Left ventricle myocardium inferior (tissue), 1 donor: ENCODE measurements around the gene ARL8A. TPM values are rescaled to one million over a fixed set of nuclear protein-coding genes. Genes with fewer than 3 reads are reported as not detected.
"Not testable (repeated sequence)": the region's sequence is repeated elsewhere in the genome, so short reads cannot be mapped to it uniquely, and the experiment has no call there.

ENCODE experiments used
- DNase-seq: peaks from one replicate; pipeline ENCODE4 v3.0.0-alpha.2; 2020
- H3K27ac ChIP-seq: fragments of 200-600 bp; replicated peaks from 2 replicates; pipeline ENCODE4 v1.8.0; 2021
- H3K27me3 ChIP-seq: fragments of 200-600 bp; 2 replicates; pipeline ENCODE4 v1.8.0; 2021; ENCODE audit warnings: low read depth
- H3K36me3 ChIP-seq: fragments of 200-600 bp; 2 replicates; pipeline ENCODE4 v1.8.0; 2021
- H3K4me1 ChIP-seq: fragments of 200-600 bp; 2 replicates; pipeline ENCODE4 v1.8.0; 2021
- H3K4me3 ChIP-seq: fragments of 200-600 bp; 2 replicates; pipeline ENCODE4 v1.8.0; 2021; ENCODE audit warnings: mild to moderate bottlenecking, moderate library complexity
- H3K9me3 ChIP-seq: fragments of 200-600 bp; replicated peaks from 2 replicates; pipeline ENCODE4 v1.8.0; 2021
- CTCF ChIP-seq: fragments of 200-600 bp; IDR thresholded peaks from 2 replicates; pipeline ENCODE4 v1.8.0; 2021; ENCODE audit warnings: antibody characterized with exemption, mild to moderate bottlenecking, borderline replicate concordance
- intact Hi-C: fragments of 100-400 bp; cut with micrococcal nuclease; formaldehyde crosslinking; loops from one replicate; pipeline ENCODE4 v1.11.0; 2022
- long read RNA-seq: library from polyadenylated mRNA; unstranded; transcript quantifications from one replicate; pipeline ENCODE4 v2.0.0, GENCODE V29; 2021
- total RNA-seq: library from RNA; stranded (reverse); fragmentation: NEBNext Ultra II Directional; extraction: Animal tissue kit (Norgen Biotek cat#: 25700); gene quantifications from one replicate; pipeline ENCODE4 v1.2.1, GENCODE V29; 2021
- donor health status: DM: no; HTN: yes; CAD: no; lungs with severe emphysema.

The ARL8A gene
- total RNA-seq: 64.7 TPM
- long read RNA-seq, transcript ARL8A-201 (7 exons, 1,793 nt): major isoform, 74 of 83 reads
- long read RNA-seq, partial matches to known transcripts: 1 of 83 reads
- long read RNA-seq, other reads (novel, unspliced or antisense): 8 of 83 reads

GRCh38 chr1:202144402-202145067 is at the start of gene ARL8A:
Gene ARL8A, minus strand, starts transcription at chr1:202144737. Its CDS starts 165 bp downstream, at chr1:202144572.
- Histone ChIP-seq H3K36me3 (no peaks in the 10 kb centered on the region), H3K27ac (peak within 1 kb of the TSS; percentile 95), H3K27me3 (no peaks in the 10 kb centered on the region), H3K9me3 (no peaks in the 10 kb centered on the region), H3K4me1 (peaks cover 46% of the 10 kb centered on the region), H3K4me3 (peak within 1 kb of the TSS; percentile 95)
- intact Hi-C loops: no loop called here
- peak; percentile 82 for DNase-seq
- no peak for TF ChIP-seq CTCF

DNA sequence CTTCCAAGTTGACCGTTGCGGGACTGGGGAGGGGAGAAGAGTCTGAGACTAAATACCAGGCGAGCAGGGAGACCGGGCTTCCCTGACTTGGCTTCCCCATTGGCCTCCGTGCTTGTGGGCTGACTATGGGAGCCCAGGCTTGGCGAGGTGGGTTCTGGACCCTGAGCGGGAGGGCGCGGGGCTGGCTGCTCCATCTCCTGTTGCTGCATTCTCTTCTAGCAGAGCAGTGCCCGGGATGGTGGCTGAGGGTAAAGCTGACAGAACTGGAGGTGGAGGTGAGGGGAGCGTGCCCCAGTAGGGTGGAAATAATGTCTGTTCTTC is 49.8 kb upstream of the ARL8A start:
- Histone ChIP-seq H3K4me1 (peaks cover 20% of the 10 kb centered on the region), H3K36me3 (no peaks in the 10 kb centered on the region), H3K4me3 (peak overlapping the region; percentile 54), H3K27me3 (peaks cover 42% of the 10 kb centered on the region), H3K27ac (no peak overlapping the region), H3K9me3 (no peaks in the 10 kb centered on the region)
- intact Hi-C loops: no loop called here
- no peak for DNase-seq
- no peak for TF ChIP-seq CTCF

DNA sequence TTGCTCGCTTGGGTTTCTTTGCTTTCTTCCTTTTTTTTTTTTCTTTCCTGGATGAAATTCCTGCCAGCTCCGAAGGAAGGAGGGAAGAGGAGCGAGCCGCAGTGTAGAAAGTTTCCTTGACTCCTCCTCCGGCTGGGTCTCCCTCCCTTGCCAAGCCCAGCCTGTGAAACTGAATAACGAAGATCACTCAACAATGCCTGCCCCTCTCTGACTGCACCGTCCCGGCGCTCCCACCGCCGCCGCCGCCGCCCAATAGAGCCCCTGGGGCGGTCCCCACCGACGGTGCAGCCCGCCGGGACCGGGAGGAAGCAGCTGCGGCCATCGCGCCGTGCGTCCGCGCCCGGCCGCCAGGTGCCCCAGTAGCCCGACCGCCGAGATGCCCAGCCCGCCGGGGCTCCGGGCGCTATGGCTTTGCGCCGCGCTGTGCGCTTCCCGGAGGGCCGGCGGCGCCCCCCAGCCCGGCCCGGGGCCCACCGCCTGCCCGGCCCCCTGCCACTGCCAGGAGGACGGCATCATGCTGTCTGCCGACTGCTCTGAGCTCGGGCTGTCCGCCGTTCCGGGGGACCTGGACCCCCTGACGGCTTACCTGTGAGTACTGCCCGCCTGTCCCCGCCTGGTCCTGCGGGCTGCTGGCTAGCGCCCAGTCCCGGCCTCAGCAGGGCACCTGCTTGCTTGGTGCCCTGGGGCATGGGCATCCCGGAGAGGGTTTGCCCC is 49.2 kb upstream of the ARL8A start, which contains the start of gene LGR6:
Gene LGR6 (plus strand): TSS at position 186 of the 714 bp plus-strand sequence. CDS start 191 bp downstream, at position 377.
- no peak within 1 kb of the TSS for H3K27ac ChIP-seq
- intact Hi-C loops: no loop called here

DNA sequence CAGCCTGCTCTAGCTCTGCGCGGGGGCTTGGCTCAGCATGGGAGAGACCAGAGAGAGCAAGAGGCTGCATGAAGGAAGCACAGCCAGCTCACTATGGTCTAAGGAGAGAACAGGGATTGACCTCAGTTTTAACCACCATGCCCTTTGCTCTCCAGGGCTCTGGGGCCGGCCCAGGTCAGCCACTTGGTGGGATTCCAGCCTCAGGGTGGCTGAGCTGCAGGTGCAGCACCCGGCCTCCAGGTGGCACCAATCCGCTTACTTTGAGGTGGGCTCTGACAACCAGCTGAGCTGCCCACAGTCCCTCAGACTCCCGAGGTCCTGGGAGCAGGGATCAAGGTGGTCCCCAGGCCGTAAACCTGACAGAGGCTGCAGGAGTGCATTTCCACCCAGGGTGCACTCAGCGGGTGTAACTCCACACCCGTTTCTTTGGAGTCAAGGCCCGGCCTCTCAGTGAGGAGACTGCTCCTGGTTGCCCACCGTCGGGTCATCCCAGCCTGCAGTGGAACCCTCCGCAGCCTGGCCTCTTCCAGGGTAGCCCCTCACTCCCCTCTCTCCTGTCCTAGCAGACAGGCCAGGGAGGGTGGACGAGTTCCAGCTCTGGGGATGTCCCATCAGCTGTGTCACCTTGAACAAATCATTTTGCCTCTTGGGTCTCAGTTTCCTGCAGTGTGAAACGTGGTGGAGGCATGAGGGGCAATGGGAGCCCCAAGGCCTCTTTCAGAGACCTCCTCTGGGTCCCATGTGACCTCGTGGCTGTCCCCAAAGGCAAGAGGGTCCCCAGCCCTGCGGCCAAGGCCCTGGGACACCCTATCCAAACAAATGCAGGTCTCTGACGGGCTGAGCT is 48.5 kb upstream of the ARL8A start:
- intact Hi-C loops: no loop called here
- Histone ChIP-seq H3K27me3 (peaks cover 47% of the 10 kb centered on the region), H3K36me3 (no peaks in the 10 kb centered on the region), H3K9me3 (no peaks in the 10 kb centered on the region), H3K4me3 (peak overlapping the region; percentile 54), H3K4me1 (peaks cover 16% of the 10 kb centered on the region), H3K27ac (no peak overlapping the region)
- TF ChIP-seq CTCF: peak; percentile 89
- peak; percentile 50 for DNase-seq

More for the DNA sequence above, 49.2 kb upstream of the ARL8A start, which contains the start of gene LGR6:
- peaks cover 16% of the 10 kb centered on the region for H3K4me1 ChIP-seq
- no peaks in the 10 kb centered on the region for H3K36me3 ChIP-seq
- H3K9me3 ChIP-seq: no peaks in the 10 kb centered on the region
- H3K4me3 ChIP-seq: peak within 1 kb of the TSS; percentile 54
- TF ChIP-seq CTCF: peak; percentile 36
- peaks cover 43% of the 10 kb centered on the region for H3K27me3 ChIP-seq
- no peak for DNase-seq

GRCh38 chr1:202191391-202191790 is 46.9 kb upstream of the ARL8A start:
- peaks cover 41% of the 10 kb centered on the region for H3K27me3 ChIP-seq
- H3K9me3 ChIP-seq, H3K36me3 ChIP-seq, H3K27ac ChIP-seq, intact Hi-C loops, H3K4me3 ChIP-seq, DNase-seq: not testable (repeated sequence)
- peaks cover 16% of the 10 kb centered on the region for H3K4me1 ChIP-seq
